ENCODE data around the gene CAPN5.

Gene CAPN5

GRCh38 chr11:77171885-77172665 lies 105.3 kb downstream of the CAPN5 start:
- TF ChIP-seq, protein P1, sequence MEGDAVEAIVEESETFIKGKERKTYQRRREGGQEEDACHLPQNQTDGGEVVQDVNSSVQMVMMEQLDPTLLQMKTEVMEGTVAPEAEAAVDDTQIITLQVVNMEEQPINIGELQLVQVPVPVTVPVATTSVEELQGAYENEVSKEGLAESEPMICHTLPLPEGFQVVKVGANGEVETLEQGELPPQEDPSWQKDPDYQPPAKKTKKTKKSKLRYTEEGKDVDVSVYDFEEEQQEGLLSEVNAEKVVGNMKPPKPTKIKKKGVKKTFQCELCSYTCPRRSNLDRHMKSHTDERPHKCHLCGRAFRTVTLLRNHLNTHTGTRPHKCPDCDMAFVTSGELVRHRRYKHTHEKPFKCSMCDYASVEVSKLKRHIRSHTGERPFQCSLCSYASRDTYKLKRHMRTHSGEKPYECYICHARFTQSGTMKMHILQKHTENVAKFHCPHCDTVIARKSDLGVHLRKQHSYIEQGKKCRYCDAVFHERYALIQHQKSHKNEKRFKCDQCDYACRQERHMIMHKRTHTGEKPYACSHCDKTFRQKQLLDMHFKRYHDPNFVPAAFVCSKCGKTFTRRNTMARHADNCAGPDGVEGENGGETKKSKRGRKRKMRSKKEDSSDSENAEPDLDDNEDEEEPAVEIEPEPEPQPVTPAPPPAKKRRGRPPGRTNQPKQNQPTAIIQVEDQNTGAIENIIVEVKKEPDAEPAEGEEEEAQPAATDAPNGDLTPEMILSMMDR (IDR thresholded peaks at IDR 0.05; ENCODE audit: extremely low read depth, insufficient read depth, missing control alignments): no peak
- in situ Hi-C loops (cut with MboI; ENCODE audit: low pct_unique_long_range_greater_than_20kb, low sequenced_read_pairs, unreplicated experiment): no loop called here
- no peak for DNase-seq (ENCODE audit: low spot score)

- TF ChIP-seq, protein P1 (IDR thresholded peaks at IDR 0.05; ENCODE audit: extremely low read depth, insufficient read depth, missing control alignments): no peak
- DNase-seq (ENCODE audit: low spot score): no peak
Measured at GRCh38 chr11:77172666-77172982, 105.9 kb downstream of the CAPN5 start.

DNA sequence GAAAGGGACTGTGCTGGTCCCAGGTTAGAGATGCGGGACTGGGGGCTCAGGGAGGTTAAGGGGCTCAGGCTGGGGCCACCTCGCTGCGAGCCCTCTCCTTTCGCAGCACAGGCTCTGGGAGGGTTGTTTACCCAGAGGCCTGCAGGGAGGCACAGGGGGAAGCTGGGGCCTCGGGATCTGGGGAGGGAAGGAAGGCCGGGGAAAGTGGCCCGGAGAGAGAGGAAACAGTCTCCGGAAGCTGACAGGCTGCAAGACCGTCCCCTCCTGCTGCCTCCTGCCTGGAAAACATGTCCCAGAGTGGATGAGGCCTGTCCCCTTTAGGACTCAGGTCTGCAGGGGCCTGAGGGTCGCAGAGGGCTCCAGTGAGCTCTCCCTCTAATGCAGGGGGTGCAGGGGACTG lies 106.7 kb downstream of the CAPN5 start:
- DNase-seq (ENCODE audit: low spot score): no peak
- TF ChIP-seq, protein P1 (IDR thresholded peaks at IDR 0.05; ENCODE audit: extremely low read depth, insufficient read depth, missing control alignments): no peak
- in situ Hi-C loops (cut with MboI; ENCODE audit: low pct_unique_long_range_greater_than_20kb, low sequenced_read_pairs, unreplicated experiment): no loop called here

More at GRCh38 chr11:77172666-77172982, 105.9 kb downstream of the CAPN5 start:
- in situ Hi-C loops (cut with MboI; ENCODE audit: low pct_unique_long_range_greater_than_20kb, low sequenced_read_pairs, unreplicated experiment): no loop called here

GRCh38 chr11:77174559-77174958 lies 107.8 kb downstream of the CAPN5 start:
- DNase-seq (ENCODE audit: low spot score): no peak
- in situ Hi-C loops (cut with MboI; ENCODE audit: low pct_unique_long_range_greater_than_20kb, low sequenced_read_pairs, unreplicated experiment): no loop called here
- TF ChIP-seq, protein P1 (IDR thresholded peaks at IDR 0.05; ENCODE audit: extremely low read depth, insufficient read depth, missing control alignments): no peak

- in situ Hi-C loops (cut with MboI; ENCODE audit: low pct_unique_long_range_greater_than_20kb, low sequenced_read_pairs, unreplicated experiment): no loop called here
- DNase-seq (ENCODE audit: low spot score): no peak
- TF ChIP-seq, protein P1 (IDR thresholded peaks at IDR 0.05; ENCODE audit: extremely low read depth, insufficient read depth, missing control alignments): no peak
Measured at GRCh38 chr11:77175021-77175842, 108.5 kb downstream of the CAPN5 start.
